ENCODE data around the gene PPM1K. TPM values are rescaled to one million over a fixed set of nuclear protein-coding genes. Genes with fewer than 3 reads are reported as not detected.
A peak's percentile ranks its signal among the peaks of the same experiment; 100 is the strongest.

Gene PPM1K
- total RNA-seq (2014; rRNA removed; shearing (Covaris generic); ENCODE audit: low replicate concordance), result 117 and 134 TPM in 2 replicates

- H2AFZ ChIP-seq (ENCODE audit: low read length), result peak within 1 kb of the TSS; percentile 79
- H3K36me3 ChIP-seq (ENCODE audit: insufficient read depth, low read length), result no peaks in the 10 kb centered on the region
- peaks cover 63% of the 10 kb centered on the region for H3K4me1 ChIP-seq (ENCODE audit: low read length)
- H3K79me2 ChIP-seq (ENCODE audit: low read length), result peaks cover 41% of the 10 kb centered on the region
- no peaks in the 10 kb centered on the region for H3K9me3 ChIP-seq (ENCODE audit: low read length)
- peak within 1 kb of the TSS; percentile 97 for H3K27ac ChIP-seq (ENCODE audit: low read length)
- H3K9me2 ChIP-seq (replicated peaks; ENCODE audit: insufficient read depth, low read length), result no peaks in the 10 kb centered on the region
- peak; percentile 99 for DNase-seq
- H3K9ac ChIP-seq (ENCODE audit: low read length), result peak within 1 kb of the TSS; percentile 95
- no peaks in the 10 kb centered on the region for H3K27me3 ChIP-seq (ENCODE audit: low read length)
- H3K4me2 ChIP-seq (ENCODE audit: low read depth, low read length, poor library complexity, severe bottlenecking), result peak within 1 kb of the TSS; percentile 94
- no peaks in the 10 kb centered on the region for H4K20me1 ChIP-seq (ENCODE audit: insufficient read depth, low read depth, low read length)
- H3K4me3 ChIP-seq (ENCODE audit: low read length), result peak within 1 kb of the TSS; percentile 95
Observed at GRCh38 chr4:88284439-88285234, at the start of gene PPM1K. TSS of gene PPM1K (minus strand) at chr4:88284561. CDS start at chr4:88278583, 5,978 bp downstream.

- no peak overlapping the region for H3K9ac ChIP-seq (ENCODE audit: low read length)
- H3K4me1 ChIP-seq (ENCODE audit: low read length), result peaks cover 4% of the 10 kb centered on the region
- H3K9me2 ChIP-seq (replicated peaks; ENCODE audit: insufficient read depth, low read length), result no peaks in the 10 kb centered on the region
- H3K4me3 ChIP-seq (ENCODE audit: low read length), result no peak overlapping the region
- no peak for DNase-seq
- no peaks in the 10 kb centered on the region for H3K27me3 ChIP-seq (ENCODE audit: low read length)
- H3K9me3 ChIP-seq (ENCODE audit: low read length), result no peaks in the 10 kb centered on the region
- H3K79me2 ChIP-seq (ENCODE audit: low read length), result no peaks in the 10 kb centered on the region
- H4K20me1 ChIP-seq (ENCODE audit: insufficient read depth, low read depth, low read length), result no peaks in the 10 kb centered on the region
- H2AFZ ChIP-seq (ENCODE audit: low read length), result no peak overlapping the region
- no peak overlapping the region for H3K4me2 ChIP-seq (ENCODE audit: low read depth, low read length, poor library complexity, severe bottlenecking)
- no peak overlapping the region for H3K27ac ChIP-seq (ENCODE audit: low read length)
- no peaks in the 10 kb centered on the region for H3K36me3 ChIP-seq (ENCODE audit: insufficient read depth, low read length)
Observed at GRCh38 chr4:88333741-88334405, 49.5 kb upstream of the PPM1K start.

GRCh38 chr4:88327665-88328064 lies 43.3 kb upstream of the PPM1K start:
- Histone ChIP-seq H3K36me3 (ENCODE audit: insufficient read depth, low read length) (no peaks in the 10 kb centered on the region), H2AFZ (ENCODE audit: low read length) (no peak overlapping the region)

GRCh38 chr4:88320780-88321373 lies 36.5 kb upstream of the PPM1K start:
- Histone ChIP-seq H2AFZ (ENCODE audit: low read length) (0 out of 2 replicates have a peak overlapping the region, but pooled peaks have one; percentile 40), H3K27me3 (ENCODE audit: low read length) (no peaks in the 10 kb centered on the region), H3K79me2 (ENCODE audit: low read length) (no peaks in the 10 kb centered on the region), H3K4me1 (ENCODE audit: low read length) (peaks cover 46% of the 10 kb centered on the region), H3K36me3 (ENCODE audit: insufficient read depth, low read length) (no peaks in the 10 kb centered on the region), H3K9me3 (ENCODE audit: low read length) (no peaks in the 10 kb centered on the region), H3K9me2 (replicated peaks; ENCODE audit: insufficient read depth, low read length) (no peaks in the 10 kb centered on the region), H3K27ac (ENCODE audit: low read length) (peak overlapping the region; percentile 95), H4K20me1 (ENCODE audit: insufficient read depth, low read depth, low read length) (no peaks in the 10 kb centered on the region), H3K4me2 (ENCODE audit: low read depth, low read length, poor library complexity, severe bottlenecking) (peak overlapping the region; percentile 70), H3K4me3 (ENCODE audit: low read length) (peak overlapping the region; percentile 51), H3K9ac (ENCODE audit: low read length) (peak overlapping the region; percentile 61)
- DNase-seq, result peak; percentile 90

More at GRCh38 chr4:88327665-88328064, 43.3 kb upstream of the PPM1K start:
- no peak for DNase-seq
- no peaks in the 10 kb centered on the region for H3K9me3 ChIP-seq (ENCODE audit: low read length)
- H3K9me2 ChIP-seq (replicated peaks; ENCODE audit: insufficient read depth, low read length), result no peaks in the 10 kb centered on the region
- no peak overlapping the region for H3K4me2 ChIP-seq (ENCODE audit: low read depth, low read length, poor library complexity, severe bottlenecking)
- H3K79me2 ChIP-seq (ENCODE audit: low read length), result no peaks in the 10 kb centered on the region
- peaks cover 10% of the 10 kb centered on the region for H3K4me1 ChIP-seq (ENCODE audit: low read length)
- no peak overlapping the region for H3K27ac ChIP-seq (ENCODE audit: low read length)
- no peaks in the 10 kb centered on the region for H4K20me1 ChIP-seq (ENCODE audit: insufficient read depth, low read depth, low read length)
- H3K9ac ChIP-seq (ENCODE audit: low read length), result no peak overlapping the region
- no peaks in the 10 kb centered on the region for H3K27me3 ChIP-seq (ENCODE audit: low read length)
- H3K4me3 ChIP-seq (ENCODE audit: low read length), result no peak overlapping the region

GRCh38 chr4:88320224-88320779 lies 35.9 kb upstream of the PPM1K start:
- Histone ChIP-seq H3K36me3 (ENCODE audit: insufficient read depth, low read length) (no peaks in the 10 kb centered on the region), H3K4me1 (ENCODE audit: low read length) (peaks cover 46% of the 10 kb centered on the region), H3K4me3 (ENCODE audit: low read length) (peak overlapping the region; percentile 51), H4K20me1 (ENCODE audit: insufficient read depth, low read depth, low read length) (no peaks in the 10 kb centered on the region), H3K9me2 (replicated peaks; ENCODE audit: insufficient read depth, low read length) (no peaks in the 10 kb centered on the region), H2AFZ (ENCODE audit: low read length) (no peak overlapping the region), H3K27ac (ENCODE audit: low read length) (peak overlapping the region; percentile 95), H3K27me3 (ENCODE audit: low read length) (no peaks in the 10 kb centered on the region), H3K4me2 (ENCODE audit: low read depth, low read length, poor library complexity, severe bottlenecking) (peak overlapping the region; percentile 70), H3K9me3 (ENCODE audit: low read length) (no peaks in the 10 kb centered on the region), H3K9ac (ENCODE audit: low read length) (peak overlapping the region; percentile 61), H3K79me2 (ENCODE audit: low read length) (no peaks in the 10 kb centered on the region)
- peak; percentile 86 for DNase-seq

GRCh38 chr4:88318751-88319350 lies 34.5 kb upstream of the PPM1K start:
- Histone ChIP-seq H3K4me1 (ENCODE audit: low read length) (peaks cover 42% of the 10 kb centered on the region), H2AFZ (ENCODE audit: low read length) (no peak overlapping the region), H3K27me3 (ENCODE audit: low read length) (no peaks in the 10 kb centered on the region), H3K9ac (ENCODE audit: low read length) (no peak overlapping the region), H3K4me2 (ENCODE audit: low read depth, low read length, poor library complexity, severe bottlenecking) (peak overlapping the region; percentile 70), H3K4me3 (ENCODE audit: low read length) (no peak overlapping the region), H3K27ac (ENCODE audit: low read length) (peak overlapping the region; percentile 95), H4K20me1 (ENCODE audit: insufficient read depth, low read depth, low read length) (no peaks in the 10 kb centered on the region), H3K36me3 (ENCODE audit: insufficient read depth, low read length) (no peaks in the 10 kb centered on the region), H3K9me3 (ENCODE audit: low read length) (no peaks in the 10 kb centered on the region), H3K9me2 (replicated peaks; ENCODE audit: insufficient read depth, low read length) (no peaks in the 10 kb centered on the region), H3K79me2 (ENCODE audit: low read length) (no peaks in the 10 kb centered on the region)
- DNase-seq, result no peak

- no peak for DNase-seq
- H3K4me1 ChIP-seq (ENCODE audit: low read length), result peaks cover 25% of the 10 kb centered on the region
- no peaks in the 10 kb centered on the region for H3K27me3 ChIP-seq (ENCODE audit: low read length)
- no peak overlapping the region for H3K4me2 ChIP-seq (ENCODE audit: low read depth, low read length, poor library complexity, severe bottlenecking)
- H3K36me3 ChIP-seq (ENCODE audit: insufficient read depth, low read length), result no peaks in the 10 kb centered on the region
- H3K4me3 ChIP-seq (ENCODE audit: low read length), result no peak overlapping the region
- H4K20me1 ChIP-seq (ENCODE audit: insufficient read depth, low read depth, low read length), result no peaks in the 10 kb centered on the region
- H3K9ac ChIP-seq (ENCODE audit: low read length), result no peak overlapping the region
- H3K27ac ChIP-seq (ENCODE audit: low read length), result no peak overlapping the region
- no peaks in the 10 kb centered on the region for H3K9me2 ChIP-seq (replicated peaks; ENCODE audit: insufficient read depth, low read length)
- H2AFZ ChIP-seq (ENCODE audit: low read length), result no peak overlapping the region
- no peaks in the 10 kb centered on the region for H3K9me3 ChIP-seq (ENCODE audit: low read length)
- H3K79me2 ChIP-seq (ENCODE audit: low read length), result no peaks in the 10 kb centered on the region
Observed at GRCh38 chr4:88315460-88316017, 31.2 kb upstream of the PPM1K start.
